H1 (cell line): Measurements from ENCODE around the gene ZNF639. TPM values are rescaled to one million over a fixed set of nuclear protein-coding genes. Genes with fewer than 3 reads are reported as not detected.

Experiments
- CTCF ChIA-PET: fragments of 300-600 bp; sonication (Branson Sonifier 250); formaldehyde crosslinking; loops from one replicate; lab custom pipeline; 2021; ENCODE audit not compliant: partially characterized antibody; lab: Charles Lee
- POLR2A ChIA-PET: fragments of 300-600 bp; sonication (Branson Sonifier 250); formaldehyde crosslinking; loops from one replicate; lab custom pipeline; 2021; ENCODE audit warnings: inconsistent platforms; ENCODE audit not compliant: partially characterized antibody; lab: Charles Lee
- DNase-seq, 2 experiments: peaks; one replicate each; pipeline versions ENCODE4 v3.0.0 to v3.0.0-alpha.2; 2010 to 2022; ENCODE audit warnings: low spot score in 2 of 2, low read depth in 1 of 2, mixed read lengths in 1 of 2
- FAIRE-seq: peaks from 2 replicates; lab custom pipeline; 2011; peaks lifted over from hg19 to GRCh38; lab: Jason Lieb, UNC
- H2AFZ ChIP-seq: 2 replicates; pipeline ENCODE4 v1.8.1; 2012; ENCODE audit warnings: low read length, inconsistent platforms
- H2AK5ac ChIP-seq: 2 replicates; pipeline ENCODE4 v1.6.1; 2013; ENCODE audit warnings: low read depth, low read length
- H2BK120ac ChIP-seq: replicated peaks from 2 replicates; pipeline ENCODE3; 2013; ENCODE audit warnings: low read depth, low read length, inconsistent platforms
- H2BK12ac ChIP-seq: 2 replicates; pipeline ENCODE4 v1.6.1; 2013; ENCODE audit warnings: low read depth, low read length
- H2BK15ac ChIP-seq: 2 replicates; pipeline ENCODE4 v1.6.1; 2013; ENCODE audit warnings: low read length
- H2BK20ac ChIP-seq: 2 replicates; pipeline ENCODE4 v1.6.1; 2013; ENCODE audit warnings: low read length
- H2BK5ac ChIP-seq: 2 replicates; pipeline ENCODE4 v1.6.1; 2013; ENCODE audit warnings: low read depth, low read length
- H3K14ac ChIP-seq: 2 replicates; pipeline ENCODE4 v1.6.1; 2013; ENCODE audit warnings: inconsistent platforms; ENCODE audit not compliant: insufficient read length
- H3K18ac ChIP-seq: 2 replicates; pipeline ENCODE4 v1.6.1; 2013; ENCODE audit warnings: low read length; ENCODE audit errors: extremely low read depth
- H3K23ac ChIP-seq: 2 replicates; pipeline ENCODE4 v1.6.1; 2013; ENCODE audit warnings: inconsistent platforms; ENCODE audit not compliant: insufficient read length
- H3K23me2 ChIP-seq: 2 replicates; pipeline ENCODE4 v1.6.1; 2013; ENCODE audit warnings: low read depth, low read length
- H3K27ac ChIP-seq: 2 replicates; pipeline ENCODE4 v1.6.1; 2011; ENCODE audit warnings: low read depth, low read length, inconsistent platforms
- H3K27me3 ChIP-seq, 4 experiments: replicated peaks in 1 of 4; 1 replicate in 1 of 4; 2 replicates in 3 of 4; pipeline versions ENCODE4 v1.6.1 to v1.8.1; 2011 to 2013; ENCODE audit warnings: low read length in 3 of 4, mild to moderate bottlenecking in 3 of 4, inconsistent platforms in 2 of 4, mixed read lengths in 2 of 4, moderate library complexity in 1 of 4; ENCODE audit not compliant: control insufficient read depth in 3 of 4, insufficient read depth in 3 of 4; ENCODE audit errors: extremely low read depth in 1 of 4
- H3K36me3 ChIP-seq, 4 experiments: 2 replicates each; pipeline versions ENCODE4 v1.6.1 to v1.8.1; 2011 to 2013; ENCODE audit warnings: mild to moderate bottlenecking in 4 of 4, low read length in 3 of 4, moderate library complexity in 2 of 4, control low read depth in 1 of 4, inconsistent platforms in 1 of 4; ENCODE audit not compliant: insufficient read depth in 4 of 4, control insufficient read depth in 2 of 4
- H3K4ac ChIP-seq: replicated peaks from 2 replicates; pipeline ENCODE3; 2013; ENCODE audit warnings: low read length, low read depth, mixed read lengths, inconsistent platforms; ENCODE audit not compliant: insufficient read length
- H3K4me1 ChIP-seq, 4 experiments: replicated peaks in 1 of 4; 1 replicate in 1 of 4; 2 replicates in 3 of 4; pipeline versions ENCODE4 v1.6.1 to v1.8.1; 2011 to 2013; ENCODE audit warnings: low read length in 3 of 4, inconsistent platforms in 2 of 4, mixed read lengths in 1 of 4; ENCODE audit not compliant: insufficient read depth in 4 of 4, control insufficient read depth in 3 of 4
- H3K4me2 ChIP-seq, 2 experiments: 2 replicates each; pipeline versions ENCODE4 v1.6.1 to v1.8.1; 2011 to 2013; ENCODE audit warnings: low read depth in 2 of 2, low read length in 2 of 2, control low read depth in 1 of 2, inconsistent platforms in 1 of 2, mild to moderate bottlenecking in 1 of 2; ENCODE audit not compliant: insufficient read depth in 1 of 2
- H3K4me3 ChIP-seq, 4 experiments: fragments of 200-600, 300-600 bp in 1 of 4; sonication (generic), shearing (Covaris generic), sonication (Bioruptor Twin) in 1 of 4; 2 replicates each; pipeline versions ENCODE4 v1.5.1 to v1.8.1; 2011 to 2016; ENCODE audit warnings: low read length in 4 of 4, low read depth in 3 of 4, control low read depth in 2 of 4, inconsistent platforms in 2 of 4, mild to moderate bottlenecking in 2 of 4, mixed read lengths in 1 of 4, moderate library complexity in 1 of 4; ENCODE audit not compliant: insufficient read depth in 2 of 4; ENCODE audit errors: extremely low read depth in 1 of 4
- H3K56ac ChIP-seq: replicated peaks from 2 replicates; pipeline ENCODE3; 2013; ENCODE audit warnings: low read depth, mild to moderate bottlenecking, mixed read lengths, low read length, inconsistent platforms; ENCODE audit not compliant: insufficient read length
- H3K79me1 ChIP-seq: 2 replicates; pipeline ENCODE4 v1.6.1; 2013; ENCODE audit warnings: low read depth, low read length, control low read depth
- H3K79me2 ChIP-seq, 2 experiments: 2 replicates each; pipeline versions ENCODE4 v1.6.1 to v1.8.1; 2012 to 2013; ENCODE audit warnings: low read length in 2 of 2, mild to moderate bottlenecking in 2 of 2, inconsistent platforms in 1 of 2; ENCODE audit not compliant: insufficient read depth in 2 of 2, control insufficient read depth in 1 of 2
- H3K9ac ChIP-seq, 4 experiments: replicated peaks in 1 of 4; 1 replicate in 1 of 4; 2 replicates in 3 of 4; pipeline versions ENCODE4 v1.6.1 to v1.8.1; 2011 to 2013; ENCODE audit warnings: low read depth in 3 of 4, low read length in 3 of 4, control low read depth in 2 of 4, mild to moderate bottlenecking in 2 of 4, moderate library complexity in 2 of 4, inconsistent platforms in 1 of 4; ENCODE audit errors: extremely low read depth in 1 of 4
- H3K9me3 ChIP-seq, 2 experiments: 2 replicates each; pipeline versions ENCODE4 v1.6.1 to v1.8.1; 2012 to 2013; ENCODE audit warnings: mild to moderate bottlenecking in 2 of 2, moderate library complexity in 2 of 2, control low read depth in 1 of 2, inconsistent platforms in 1 of 2, low read depth in 1 of 2, low read length in 1 of 2, mixed read lengths in 1 of 2; ENCODE audit not compliant: insufficient read depth in 2 of 2
- H4K20me1 ChIP-seq, 2 experiments: replicated peaks in 1 of 2; 2 replicates each; pipeline versions ENCODE3 to v1.8.1; 2011 to 2013; ENCODE audit warnings: inconsistent platforms in 2 of 2, low read length in 2 of 2, mild to moderate bottlenecking in 1 of 2; ENCODE audit not compliant: insufficient read depth in 2 of 2, control insufficient read depth in 1 of 2
- H4K5ac ChIP-seq: 2 replicates; pipeline ENCODE4 v1.6.1; 2013; ENCODE audit warnings: low read length, low read depth, mixed read lengths, inconsistent platforms; ENCODE audit not compliant: insufficient read length
- H4K8ac ChIP-seq: 2 replicates; pipeline ENCODE4 v1.8.0; 2013; ENCODE audit warnings: mild to moderate bottlenecking, moderate library complexity, low read length, inconsistent platforms; ENCODE audit not compliant: insufficient read depth; ENCODE audit errors: extremely low read depth
- H4K91ac ChIP-seq: replicated peaks from 2 replicates; pipeline ENCODE3; 2013; ENCODE audit warnings: low read length, mixed read lengths, inconsistent platforms; ENCODE audit not compliant: insufficient read length
- CBX5 ChIP-seq: fragments of 300-800, 300-1000 bp; sonication (generic); IDR thresholded peaks from 2 replicates; pipeline ENCODE4 v1.7.1; 2016; ENCODE audit warnings: antibody characterized with exemption, low read length, low read depth
- CBX8 ChIP-seq: fragments of 300-800, 300-1000 bp; sonication (generic); IDR thresholded peaks from 2 replicates; pipeline ENCODE4 v1.7.1; 2016; ENCODE audit warnings: low read depth, low read length, borderline replicate concordance
- CEBPB ChIP-seq: IDR thresholded peaks from 2 replicates; pipeline ENCODE4 v1.6.1; 2012; ENCODE audit warnings: low read depth, low read length
- GTF2F1 ChIP-seq: IDR thresholded peaks from 2 replicates; pipeline ENCODE4 v1.6.1; 2012; ENCODE audit warnings: low read depth, low read length, improper control_type of control experiment, borderline replicate concordance
- HDAC2 ChIP-seq, 2 experiments: fragments of 300-600 bp in 1 of 2; sonication (generic) in 1 of 2; IDR thresholded peaks; 2 replicates each; pipeline ENCODE4 v1.6.1; 2011 to 2012; ENCODE audit warnings: low read depth in 2 of 2, low read length in 2 of 2, mild to moderate bottlenecking in 2 of 2, moderate library complexity in 2 of 2, borderline replicate concordance in 1 of 2, inconsistent platforms in 1 of 2
- SUZ12 ChIP-seq: fragments of 200-600 bp; sonication (generic); IDR thresholded peaks from 2 replicates; pipeline ENCODE4 v1.6.1; 2012; ENCODE audit warnings: mild to moderate bottlenecking, inconsistent platforms, low read length, moderate library complexity, mixed read lengths
- TAF1 ChIP-seq: IDR thresholded peaks from 2 replicates; pipeline ENCODE4 v1.6.1; 2011; ENCODE audit warnings: mild to moderate bottlenecking, low read depth, low read length
- TBP ChIP-seq: IDR thresholded peaks from 2 replicates; pipeline ENCODE4 v1.6.1; 2011; ENCODE audit warnings: low read depth, low read length, improper control_type of control experiment
- TCF12 ChIP-seq: IDR thresholded peaks from 2 replicates; pipeline ENCODE4 v1.6.1; 2011; ENCODE audit warnings: low read depth, mild to moderate bottlenecking, low read length
- TEAD4 ChIP-seq: IDR thresholded peaks from 2 replicates; pipeline ENCODE4 v1.6.1; 2012; ENCODE audit warnings: low read depth, low read length, inconsistent platforms, mixed read lengths
- USF2 ChIP-seq: IDR thresholded peaks from 2 replicates; pipeline ENCODE4 v1.6.1; 2011; ENCODE audit warnings: low read length, improper control_type of control experiment
- WGBS, 2 experiments: shearing (Covaris generic) in 1 of 2; methylation state at CpG; one replicate each; pipeline versions ENCODE4 v1.1.6 to v1.1.7; 2013 to 2015; ENCODE audit warnings: low lambda C conversion rate in 2 of 2, mixed read lengths in 2 of 2, inconsistent platforms in 1 of 2, low coverage in 1 of 2, missing lambda C conversion rate in 1 of 2; ENCODE audit not compliant: insufficient replicate concordance in 2 of 2, insufficient coverage in 1 of 2, insufficient read length in 1 of 2; ENCODE audit errors: extremely low coverage in 1 of 2, missing lambda C conversion rate in 1 of 2; 5-methylcytosine and 5-hydroxymethylcytosine counted together
- polyA plus RNA-seq, 7 experiments: library from polyadenylated mRNA; depleted of rRNA in 3 of 7; stranded (reverse) in 5 of 7; unstranded in 2 of 7; fragments of >200 nt in 5 of 7; fragments of 200-250 nt in 2 of 7; gene quantifications; 1 replicate in 5 of 7; 2 replicates in 1 of 7; 4 replicates in 1 of 7; pipeline versions ENCODE4 v1.2.1 to v1.2.3, GENCODE V29; 2011 to 2013; ENCODE audit warnings: missing spikeins in 2 of 7, mixed read lengths in 2 of 7
- total RNA-seq: library from RNA; stranded (reverse); fragmentation: NEBNext Ultra II Directional; extraction: Animal tissue kit (Norgen Biotek cat#: 25700); gene quantifications from 2 replicates; pipeline ENCODE4 v1.2.1, GENCODE V29; 2021

Gene ZNF639
- total and polyA plus RNA-seq, 2 of the 8 experiments (the other 6 are each of a cell fraction or from before 2014, with no cell fraction given) = 9.1 to 41.4 TPM

- no peak overlapping the region for H4K8ac ChIP-seq
- H3K23ac ChIP-seq = no peak overlapping the region
- no peak overlapping the region for H2AK5ac ChIP-seq
- no peak overlapping the region for H2BK20ac ChIP-seq
- H2BK5ac ChIP-seq = no peak overlapping the region
- no peak overlapping the region for H3K4me3 ChIP-seq
- H2BK15ac ChIP-seq = no peak overlapping the region
- H2BK120ac ChIP-seq = no peak overlapping the region
- H4K20me1 ChIP-seq = no peaks in the 10 kb centered on the region
- H3K4ac ChIP-seq = no peak overlapping the region
- no peaks in the 10 kb centered on the region for H3K23me2 ChIP-seq
- H3K79me2 ChIP-seq = no peaks in the 10 kb centered on the region
- no peak overlapping the region for H3K27ac ChIP-seq
- no peak overlapping the region for H3K56ac ChIP-seq
- no peak for FAIRE-seq
- H3K4me1 ChIP-seq = no peaks in the 10 kb centered on the region
- H3K9me3 ChIP-seq = no peaks in the 10 kb centered on the region
- no peak overlapping the region for H4K5ac ChIP-seq
- no peak for DNase-seq
- H2BK12ac ChIP-seq = no peak overlapping the region
- no peak overlapping the region for H4K91ac ChIP-seq
- peaks cover 8 to 31% (median 17%) of the 10 kb centered on the region in 4 experiments for H3K36me3 ChIP-seq
- H3K18ac ChIP-seq = no peak overlapping the region
- no peak overlapping the region for H3K9ac ChIP-seq
- H2AFZ ChIP-seq = no peak overlapping the region
- POLR2A ChIA-PET = no interaction called here
- H3K79me1 ChIP-seq = no peaks in the 10 kb centered on the region
- 92% methylated on average over 12 of the region's 12 CpGs; no CpG with 5 or more reads in 1 of the 2 experiments for WGBS, 2 experiments
- H3K4me2 ChIP-seq = no peak overlapping the region
- CTCF ChIA-PET = interaction anchor here (3.1 kb wide), 1 partner anchor 13 kb away, joined by 20 read pairs; no protein-coding TSS in a partner anchor
- H3K14ac ChIP-seq = no peak overlapping the region
- H3K27me3 ChIP-seq = no peaks in the 10 kb centered on the region
- TF ChIP-seq TEAD4 (no peak), HDAC2 (IDR thresholded peaks at IDR 0.05; ENCODE audit: borderline replicate concordance in 1 of 2, low read depth in 2 of 2, low read length in 2 of 2) (no peak), GTF2F1 (no peak), SUZ12 (no peak), TBP (no peak), CEBPB (no peak), CBX5 (no peak), TCF12 (no peak), USF2 (no peak), CBX8 (no peak), TAF1 (no peak)
These were observed 52.5 kb downstream of the ZNF639 start for GRCh38 chr3:179375091-179375999.
